K562 (cell line): Measurements from ENCODE around the gene ARV1. TPM values are rescaled to one million over a fixed set of nuclear protein-coding genes. Genes with fewer than 3 reads are reported as not detected.

Source experiments
- ATAC-seq: fragments of 200-7000 bp; cut with Tn5 transposase; 3 replicates; pipeline ENCODE4 v1.9.1; 2020; ENCODE audit warnings: moderate library complexity
- BruUV-seq: library from RNA; stranded (reverse); fragments of 400-500 nt; replicated peaks from 2 replicates; lab custom pipeline; 2021; lab: Mats Ljungman, UMichigan
- CTCF ChIA-PET: fragments of 300-600 bp; formaldehyde crosslinking; extraction: SDS; loops from one replicate; lab custom pipeline; 2021; ENCODE audit warnings: low intra/inter-chr PET ratio; lab: Yijun Ruan, JAX
- POLR2A ChIA-PET: fragments of 300-600, 350-650 bp; sonication (Branson Sonifier 250); formaldehyde crosslinking; extraction: SDS; loops from one replicate; lab custom pipeline; 2021; ENCODE audit warnings: antibody characterized with exemption, inconsistent platforms; lab: Yijun Ruan, JAX
- DNase-seq, 4 experiments: peaks; one replicate each; pipeline versions ENCODE4 v3.0.0 to v3.0.0-alpha.2; 2011 to 2018; ENCODE audit warnings: low spot score in 3 of 4, mixed read lengths in 3 of 4; ENCODE audit errors: extremely low read depth in 1 of 4
- FAIRE-seq: peaks from 2 replicates; lab custom pipeline; 2011; peaks lifted over from hg19 to GRCh38; lab: Jason Lieb, UNC
- H2AFZ ChIP-seq: 2 replicates; pipeline ENCODE4 v1.6.0; 2011; ENCODE audit warnings: low read depth, low read length, control low read depth, inconsistent platforms
- H3K27ac ChIP-seq: fragments of 200-600 bp; 3 replicates; pipeline ENCODE4 v1.8.0; 2011; ENCODE audit warnings: low read depth, mild to moderate bottlenecking, control low read depth, inconsistent platforms, low read length, moderate library complexity, mixed read lengths; ENCODE audit errors: extremely low read depth
- H3K27me3 ChIP-seq, 2 experiments: fragments of 300-600 bp in 1 of 2; 2 replicates in 1 of 2; 3 replicates in 1 of 2; pipeline versions ENCODE4 v1.6.0 to v1.8.0; 2011; ENCODE audit warnings: inconsistent platforms in 2 of 2, low read length in 2 of 2, mild to moderate bottlenecking in 1 of 2, mixed read lengths in 1 of 2, moderate library complexity in 1 of 2; ENCODE audit not compliant: control insufficient read depth in 2 of 2, insufficient read depth in 2 of 2
- H3K36me3 ChIP-seq: fragments of 300-600 bp; 3 replicates; pipeline ENCODE4 v1.8.0; 2011; ENCODE audit warnings: mild to moderate bottlenecking, low read length, inconsistent platforms; ENCODE audit not compliant: control insufficient read depth, insufficient read depth
- H3K4me1 ChIP-seq, 2 experiments: fragments of 200-600 bp in 1 of 2; replicated peaks in 1 of 2; 2 replicates in 1 of 2; 3 replicates in 1 of 2; pipeline versions ENCODE4 v1.5.1 to v1.8.0; 2011; ENCODE audit warnings: inconsistent platforms in 2 of 2, low read length in 2 of 2, mild to moderate bottlenecking in 1 of 2, mixed read lengths in 1 of 2, moderate library complexity in 1 of 2; ENCODE audit not compliant: control insufficient read depth in 2 of 2, insufficient read depth in 2 of 2
- H3K4me2 ChIP-seq: 2 replicates; pipeline ENCODE4 v1.6.1; 2011; ENCODE audit warnings: low read length, control low read depth, inconsistent platforms, mixed read lengths; ENCODE audit not compliant: insufficient read depth
- H3K4me3 ChIP-seq: fragments of 200-600 bp; sonication (generic), shearing (Covaris generic); 2 replicates; pipeline ENCODE4 v1.5.1; 2016; ENCODE audit warnings: control low read depth, inconsistent platforms
- H3K79me2 ChIP-seq: fragments of 200-600 bp; 3 replicates; pipeline ENCODE4 v1.8.0; 2011; ENCODE audit warnings: low read length, inconsistent platforms; ENCODE audit not compliant: control insufficient read depth, insufficient read depth
- H3K9ac ChIP-seq, 2 experiments: 2 replicates each; pipeline versions ENCODE4 v1.6.0 to v1.6.1; 2011; ENCODE audit warnings: low read depth in 2 of 2, low read length in 2 of 2, control low read depth in 1 of 2, inconsistent platforms in 1 of 2, mild to moderate bottlenecking in 1 of 2, mixed read lengths in 1 of 2; ENCODE audit not compliant: insufficient read depth in 1 of 2
- H3K9me1 ChIP-seq: one replicate; pipeline ENCODE4 v1.6.0; 2011; ENCODE audit warnings: inconsistent platforms, mild to moderate bottlenecking, low read length, moderate library complexity; ENCODE audit not compliant: control insufficient read depth, insufficient read depth
- H3K9me3 ChIP-seq: replicated peaks from 2 replicates; pipeline ENCODE4 v1.5.1; 2011; ENCODE audit warnings: low read depth, low read length, inconsistent platforms; ENCODE audit not compliant: control insufficient read depth, insufficient read depth
- H4K20me1 ChIP-seq: replicated peaks from 2 replicates; pipeline ENCODE4 v1.6.1; 2011; ENCODE audit warnings: low read length, inconsistent platforms, mixed read lengths; ENCODE audit not compliant: control insufficient read depth, insufficient read depth
- CREB1 ChIP-seq, 2 experiments: sonication (generic) in 1 of 2; formaldehyde crosslinking in 1 of 2; IDR thresholded peaks; 2 replicates each; pipeline versions ENCODE4 v1.6.1 to v1.8.0; 2012 to 2022; ENCODE audit warnings: inconsistent platforms in 1 of 2, mild to moderate bottlenecking in 1 of 2, missing genetic modification reagents in 1 of 2, moderate library complexity in 1 of 2
- HNRNPLL ChIP-seq: fragments of 200-400 bp; formaldehyde crosslinking; IDR thresholded peaks from 2 replicates; pipeline ENCODE4 v1.6.1; 2017; ENCODE audit warnings: low read length, low read depth, mild to moderate bottlenecking; ENCODE audit not compliant: poor library complexity, severe bottlenecking
- POLR2B ChIP-seq: fragments of 450-650 bp; IDR thresholded peaks from 2 replicates; pipeline ENCODE4 v1.6.1; 2018; ENCODE audit warnings: low read depth; ENCODE audit not compliant: partially characterized antibody
- PRPF4 ChIP-seq: fragments of 200-400 bp; formaldehyde crosslinking; IDR thresholded peaks from one replicate; pipeline ENCODE4 v1.6.1; 2017; ENCODE audit warnings: low read length, low read depth, mild to moderate bottlenecking; ENCODE audit not compliant: insufficient read depth, poor library complexity, severe bottlenecking
- PTRF ChIP-seq: fragments of 450-650 bp; IDR thresholded peaks from 2 replicates; pipeline ENCODE4 v1.6.1; 2016; ENCODE audit warnings: mild to moderate bottlenecking, missing genetic modification characterization, missing compliant biosample characterization
- ZBTB17 ChIP-seq: fragments of 450-650 bp; formaldehyde crosslinking; IDR thresholded peaks from 2 replicates; pipeline ENCODE4 v1.4.0; 2020; ENCODE audit warnings: mild to moderate bottlenecking
- ZFX ChIP-seq: sonication (generic); formaldehyde crosslinking; IDR thresholded peaks from 2 replicates; pipeline ENCODE4 v1.8.0; 2022; ENCODE audit warnings: mild to moderate bottlenecking, missing genetic modification reagents, moderate library complexity
- ZNF133 ChIP-seq: fragments of 250-450 bp; sonication (Bioruptor Pico); IDR thresholded peaks from 2 replicates; pipeline ENCODE4 v1.4.0; 2020; ENCODE audit warnings: mild to moderate bottlenecking
- ZNF282 ChIP-seq: sonication (generic); formaldehyde crosslinking; IDR thresholded peaks from 2 replicates; pipeline ENCODE4 v1.8.1; 2023; ENCODE audit warnings: missing genetic modification reagents
- ZSCAN32 ChIP-seq: fragments of 450-650 bp; formaldehyde crosslinking; IDR thresholded peaks from 2 replicates; pipeline ENCODE4 v1.4.0; 2020; ENCODE audit warnings: mild to moderate bottlenecking, moderate library complexity
- WGBS: fragments of 100-300 bp; shearing (Covaris generic); methylation state at CpG from one replicate; pipeline ENCODE4 v1.1.6; 2016; ENCODE audit warnings: low coverage, mixed read lengths; ENCODE audit not compliant: insufficient coverage; ENCODE audit errors: missing lambda C conversion rate; 5-methylcytosine and 5-hydroxymethylcytosine counted together
- in situ Hi-C: fragments of 300-500 bp; cut with MboI; formaldehyde crosslinking; loops from 4 replicates; pipeline ENCODE4 v1.15.0; 2018; ENCODE audit warnings: inconsistent platforms, mixed read lengths
- intact Hi-C: fragments of 100-400 bp; cut with micrococcal nuclease; formaldehyde crosslinking; loops from 2 replicates; pipeline ENCODE4 v1.14.2; 2022
- polyA plus RNA-seq, 8 experiments: library from polyadenylated mRNA; depleted of rRNA in 4 of 8; stranded (reverse) in 5 of 8; unstranded in 3 of 8; fragments of >200 nt; fragmentation: Nextera tagmentation in 2 of 8; fragmentation: Illumina TruSeq in 1 of 8; extraction: Ambion mirVana in 2 of 8; extraction: Trizol in 1 of 8; gene quantifications; 2 replicates each; pipeline versions ENCODE4 v1.2.1 to v1.2.3, GENCODE V29; 2011 to 2014; ENCODE audit warnings: inconsistent platforms in 1 of 8, missing spikeins in 1 of 8
- total RNA-seq, 7 experiments: library from RNA; depleted of rRNA in 6 of 7; stranded (reverse); fragments of >200 nt in 6 of 7; fragmentation: Illumina TruSeq in 2 of 7; extraction: Trizol in 2 of 7; gene quantifications; 2 replicates each; pipeline versions ENCODE4 v1.2.1 to v1.2.3, GENCODE V29; 2011 to 2021; ENCODE audit warnings: low replicate concordance in 1 of 7
- TF ChIP-seq, protein P1 (sequence below): sonication (generic); formaldehyde crosslinking; IDR thresholded peaks from 2 replicates; pipeline ENCODE4 v1.8.0; 2023; ENCODE audit warnings: missing genetic modification reagents, mild to moderate bottlenecking, borderline replicate concordance
- TF ChIP-seq, protein P2 (sequence below): sonication (generic); formaldehyde crosslinking; IDR thresholded peaks from 2 replicates; pipeline ENCODE4 v1.8.1; 2023; ENCODE audit warnings: mild to moderate bottlenecking, missing genetic modification reagents

ARV1 gene
- total and polyA plus RNA-seq, 9 of the 15 experiments (the other 6 are each of a cell fraction or from before 2014, with no cell fraction given) = 54.8 to 139 (median 74.0) TPM

DNA sequence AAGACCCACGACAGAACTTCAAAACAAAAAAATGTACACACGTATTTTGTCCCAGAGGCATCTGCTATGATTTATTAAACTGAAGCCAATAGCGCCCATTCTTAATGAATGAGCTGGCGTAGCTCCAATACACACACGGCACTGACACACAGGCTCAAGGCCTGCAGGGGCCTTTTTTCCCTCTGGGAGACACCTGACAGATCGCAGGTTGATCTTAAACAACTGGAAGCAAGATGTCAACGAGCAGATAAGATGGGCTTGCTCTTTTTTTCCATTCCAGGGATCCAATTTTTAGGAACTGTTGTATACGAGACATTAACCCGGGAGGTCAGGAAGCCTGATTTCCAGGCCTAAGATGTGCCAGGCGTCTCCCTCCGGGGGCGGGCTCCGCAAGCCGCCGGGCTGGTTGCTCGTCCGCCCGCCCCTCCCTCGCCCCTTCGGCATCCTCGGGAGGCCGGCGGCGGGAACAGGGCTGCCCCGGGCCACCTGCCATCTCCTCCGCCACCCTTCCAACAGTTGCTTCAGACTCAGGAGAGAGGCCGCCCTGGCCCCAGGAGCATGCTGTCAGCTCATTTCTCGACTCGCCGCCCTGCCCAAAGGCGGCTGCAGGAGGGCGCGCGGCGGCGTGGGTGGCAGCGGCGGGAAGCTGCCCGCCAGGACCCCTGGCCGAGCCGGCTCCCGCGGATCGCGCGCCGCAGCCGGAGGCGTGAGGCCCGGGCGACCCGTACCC is 968 bp upstream of the ARV1 start:
- Histone ChIP-seq H3K4me2 (peak overlapping the region; percentile 92), H3K36me3 (peaks cover 39% of the 10 kb centered on the region), H3K4me1 (peaks cover 19 to 35% of the 10 kb centered on the region in 2 experiments; a peak in 4 of 5 replicates), H3K27ac (peak overlapping the region; percentile 75; the same call in 2 of the 3 replicates), H3K27me3 (no peaks in the 10 kb centered on the region), H2AFZ (peak overlapping the region; percentile 3; the same call in 1 of the 2 replicates), H3K9me1 (no peaks in the 10 kb centered on the region), H3K4me3 (peak overlapping the region; percentile 62), H3K79me2 (peaks cover 63% of the 10 kb centered on the region), H4K20me1 (peaks cover under 1% of the 10 kb centered on the region; the same call in 1 of the 2 replicates), H3K9ac (peak overlapping the region; percentile 40 to 91), H3K9me3 (no peaks in the 10 kb centered on the region; the same call in 1 of the 2 replicates)
- ChIA-PET POLR2A (interaction anchor here (0.6 to 2.7 kb wide), 7 partner anchors 9 to 195 kb away, joined by 3 to 9 read pairs (median 3); no protein-coding TSS in a partner anchor), CTCF (interaction anchor here (0.5 kb wide), 1 partner anchor 559 kb away, joined by 3 read pairs; no protein-coding TSS in a partner anchor)
- ATAC-seq (peak; percentile 2; the same call in 2 of the 3 replicates), DNase-seq (peak; percentile 40 to 66 (median 57)), FAIRE-seq (no peak)
- intact Hi-C loops (loop anchor here (2.0 to 5.0 kb wide), 5 partner anchors 61 to 181 kb away; partner anchors contain the start of gene C1orf198), in situ Hi-C loops (no loop called here)
- 2% methylated on average over 44 of the region's 52 CpGs for WGBS
- no TSS peak for BruUV-seq
- TF ChIP-seq POLR2B (no peak), ZFX (CRISPR knock-in tag) (peak; percentile 81), PRPF4 (no peak), ZNF133 (no peak), PTRF (tag) (no peak), ZSCAN32 (no peak), HNRNPLL (peak; percentile 16), ZBTB17 (CRISPR knock-in tag) (no peak), ZNF282 (0 out of 2 replicates have a peak, but pooled peaks have one; percentile 9), CREB1 (IDR thresholded peaks at IDR 0.05) (0 out of 2 replicates have a peak, but pooled peaks have one; percentile 12), CREB1 (CRISPR knock-in tag; IDR thresholded peaks at IDR 0.05) (no peak)
- TF ChIP-seq, protein P1, sequence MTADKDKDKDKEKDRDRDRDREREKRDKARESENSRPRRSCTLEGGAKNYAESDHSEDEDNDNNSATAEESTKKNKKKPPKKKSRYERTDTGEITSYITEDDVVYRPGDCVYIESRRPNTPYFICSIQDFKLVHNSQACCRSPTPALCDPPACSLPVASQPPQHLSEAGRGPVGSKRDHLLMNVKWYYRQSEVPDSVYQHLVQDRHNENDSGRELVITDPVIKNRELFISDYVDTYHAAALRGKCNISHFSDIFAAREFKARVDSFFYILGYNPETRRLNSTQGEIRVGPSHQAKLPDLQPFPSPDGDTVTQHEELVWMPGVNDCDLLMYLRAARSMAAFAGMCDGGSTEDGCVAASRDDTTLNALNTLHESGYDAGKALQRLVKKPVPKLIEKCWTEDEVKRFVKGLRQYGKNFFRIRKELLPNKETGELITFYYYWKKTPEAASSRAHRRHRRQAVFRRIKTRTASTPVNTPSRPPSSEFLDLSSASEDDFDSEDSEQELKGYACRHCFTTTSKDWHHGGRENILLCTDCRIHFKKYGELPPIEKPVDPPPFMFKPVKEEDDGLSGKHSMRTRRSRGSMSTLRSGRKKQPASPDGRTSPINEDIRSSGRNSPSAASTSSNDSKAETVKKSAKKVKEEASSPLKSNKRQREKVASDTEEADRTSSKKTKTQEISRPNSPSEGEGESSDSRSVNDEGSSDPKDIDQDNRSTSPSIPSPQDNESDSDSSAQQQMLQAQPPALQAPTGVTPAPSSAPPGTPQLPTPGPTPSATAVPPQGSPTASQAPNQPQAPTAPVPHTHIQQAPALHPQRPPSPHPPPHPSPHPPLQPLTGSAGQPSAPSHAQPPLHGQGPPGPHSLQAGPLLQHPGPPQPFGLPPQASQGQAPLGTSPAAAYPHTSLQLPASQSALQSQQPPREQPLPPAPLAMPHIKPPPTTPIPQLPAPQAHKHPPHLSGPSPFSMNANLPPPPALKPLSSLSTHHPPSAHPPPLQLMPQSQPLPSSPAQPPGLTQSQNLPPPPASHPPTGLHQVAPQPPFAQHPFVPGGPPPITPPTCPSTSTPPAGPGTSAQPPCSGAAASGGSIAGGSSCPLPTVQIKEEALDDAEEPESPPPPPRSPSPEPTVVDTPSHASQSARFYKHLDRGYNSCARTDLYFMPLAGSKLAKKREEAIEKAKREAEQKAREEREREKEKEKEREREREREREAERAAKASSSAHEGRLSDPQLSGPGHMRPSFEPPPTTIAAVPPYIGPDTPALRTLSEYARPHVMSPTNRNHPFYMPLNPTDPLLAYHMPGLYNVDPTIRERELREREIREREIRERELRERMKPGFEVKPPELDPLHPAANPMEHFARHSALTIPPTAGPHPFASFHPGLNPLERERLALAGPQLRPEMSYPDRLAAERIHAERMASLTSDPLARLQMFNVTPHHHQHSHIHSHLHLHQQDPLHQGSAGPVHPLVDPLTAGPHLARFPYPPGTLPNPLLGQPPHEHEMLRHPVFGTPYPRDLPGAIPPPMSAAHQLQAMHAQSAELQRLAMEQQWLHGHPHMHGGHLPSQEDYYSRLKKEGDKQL = no peak
- TF ChIP-seq, protein P2, sequence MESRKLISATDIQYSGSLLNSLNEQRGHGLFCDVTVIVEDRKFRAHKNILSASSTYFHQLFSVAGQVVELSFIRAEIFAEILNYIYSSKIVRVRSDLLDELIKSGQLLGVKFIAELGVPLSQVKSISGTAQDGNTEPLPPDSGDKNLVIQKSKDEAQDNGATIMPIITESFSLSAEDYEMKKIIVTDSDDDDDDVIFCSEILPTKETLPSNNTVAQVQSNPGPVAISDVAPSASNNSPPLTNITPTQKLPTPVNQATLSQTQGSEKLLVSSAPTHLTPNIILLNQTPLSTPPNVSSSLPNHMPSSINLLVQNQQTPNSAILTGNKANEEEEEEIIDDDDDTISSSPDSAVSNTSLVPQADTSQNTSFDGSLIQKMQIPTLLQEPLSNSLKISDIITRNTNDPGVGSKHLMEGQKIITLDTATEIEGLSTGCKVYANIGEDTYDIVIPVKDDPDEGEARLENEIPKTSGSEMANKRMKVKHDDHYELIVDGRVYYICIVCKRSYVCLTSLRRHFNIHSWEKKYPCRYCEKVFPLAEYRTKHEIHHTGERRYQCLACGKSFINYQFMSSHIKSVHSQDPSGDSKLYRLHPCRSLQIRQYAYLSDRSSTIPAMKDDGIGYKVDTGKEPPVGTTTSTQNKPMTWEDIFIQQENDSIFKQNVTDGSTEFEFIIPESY = 0 out of 2 replicates have a peak, but pooled peaks have one; percentile 11
